ENCODE measurements around the gene SZRD1.

Gene SZRD1

GRCh38 chr1:16393570-16394521, 26.8 kb downstream of the SZRD1 start:
- DNase-seq (ENCODE audit: low read depth in 1 of 2, low spot score in 1 of 2) = no peak

GRCh38 chr1:16394977-16395376, 27.9 kb downstream of the SZRD1 start:
- no peak for DNase-seq (ENCODE audit: low read depth in 1 of 2, low spot score in 1 of 2)

GRCh38 chr1:16396591-16396990, 29.5 kb downstream of the SZRD1 start:
- no peak for DNase-seq (ENCODE audit: low read depth in 1 of 2, low spot score in 1 of 2)

GRCh38 chr1:16397120-16397519, 30.1 kb downstream of the SZRD1 start:
- DNase-seq (ENCODE audit: low read depth in 1 of 2, low spot score in 1 of 2) = no peak

GRCh38 chr1:16398371-16398953, 31.4 kb downstream of the SZRD1 start:
- DNase-seq (ENCODE audit: low read depth in 1 of 2, low spot score in 1 of 2) = no peak

- no peak for DNase-seq (ENCODE audit: low read depth in 1 of 2, low spot score in 1 of 2)
These were observed 35.7 kb downstream of the SZRD1 start for GRCh38 chr1:16402742-16403141.

GRCh38 chr1:16405441-16405840, 38.4 kb downstream of the SZRD1 start:
- DNase-seq (ENCODE audit: low read depth in 1 of 2, low spot score in 1 of 2) = no peak

GRCh38 chr1:16406868-16407267, 39.8 kb downstream of the SZRD1 start:
- no peak for DNase-seq (ENCODE audit: low read depth in 1 of 2, low spot score in 1 of 2)

- no peak for DNase-seq (ENCODE audit: low read depth in 1 of 2, low spot score in 1 of 2)
These were observed 42.6 kb downstream of the SZRD1 start for GRCh38 chr1:16409536-16410152.

GRCh38 chr1:16410803-16411202, 43.8 kb downstream of the SZRD1 start:
- no peak for DNase-seq (ENCODE audit: low read depth in 1 of 2, low spot score in 1 of 2)

- no peak for DNase-seq (ENCODE audit: low read depth in 1 of 2, low spot score in 1 of 2)
These were observed 46.1 kb downstream of the SZRD1 start for GRCh38 chr1:16413191-16413590.

GRCh38 chr1:16418823-16419425, 51.9 kb downstream of the SZRD1 start:
- DNase-seq (ENCODE audit: low read depth in 1 of 2, low spot score in 1 of 2) = no peak

- peak; percentile 14 to 20 for DNase-seq (ENCODE audit: low read depth in 1 of 2, low spot score in 1 of 2)
These were observed 53.5 kb downstream of the SZRD1 start for GRCh38 chr1:16420424-16421118.

GRCh38 chr1:16421201-16421600, 54.2 kb downstream of the SZRD1 start:
- no peak for DNase-seq (ENCODE audit: low read depth in 1 of 2, low spot score in 1 of 2)

GRCh38 chr1:16422041-16422440, 55.0 kb downstream of the SZRD1 start:
- DNase-seq (ENCODE audit: low read depth in 1 of 2, low spot score in 1 of 2) = no peak

GRCh38 chr1:16425125-16426025, 58.3 kb downstream of the SZRD1 start:
- no peak for DNase-seq (ENCODE audit: low read depth in 1 of 2, low spot score in 1 of 2)

- no peak for DNase-seq (ENCODE audit: low read depth in 1 of 2, low spot score in 1 of 2)
These were observed 63.6 kb downstream of the SZRD1 start for GRCh38 chr1:16430606-16431005.

GRCh38 chr1:16433030-16433429, 66.0 kb downstream of the SZRD1 start:
- no peak for DNase-seq (ENCODE audit: low read depth in 1 of 2, low spot score in 1 of 2)

- DNase-seq (ENCODE audit: low read depth in 1 of 2, low spot score in 1 of 2) = no peak
These were observed 67.0 kb downstream of the SZRD1 start for GRCh38 chr1:16434007-16434406.

- DNase-seq (ENCODE audit: low read depth in 1 of 2, low spot score in 1 of 2) = no peak
These were observed 67.5 kb downstream of the SZRD1 start for GRCh38 chr1:16434501-16434900.
